Stimulated activated CD4-positive, alpha-beta T cell treated with anti-CD3 and anti-CD28 coated beads, Interleukin-4, amount 100 ng/mL, for 24 hours (primary cell): ENCODE measurements around the gene HDC.

Experiments used
- DNase-seq: peaks from one replicate; pipeline ENCODE4 v3.0.0-alpha.2; 2020

Gene HDC

GRCh38 chr15:50224606-50225005 lies 40.9 kb downstream of the HDC start:
- DNase-seq: no peak

- no peak for DNase-seq
Measured at GRCh38 chr15:50222181-50222580, 43.3 kb downstream of the HDC start.

GRCh38 chr15:50219820-50220219 lies 45.7 kb downstream of the HDC start:
- no peak for DNase-seq

- no peak for DNase-seq
Measured at GRCh38 chr15:50218691-50219090, 46.8 kb downstream of the HDC start.

- no peak for DNase-seq
Measured at GRCh38 chr15:50218291-50218690, 47.2 kb downstream of the HDC start.

GRCh38 chr15:50210462-50211157 lies 54.9 kb downstream of the HDC start:
- no peak for DNase-seq

- no peak for DNase-seq
Measured at GRCh38 chr15:50209809-50210208, 55.7 kb downstream of the HDC start.

- no peak for DNase-seq
Measured at GRCh38 chr15:50206020-50206419, 59.5 kb downstream of the HDC start.

GRCh38 chr15:50202003-50202402 lies 63.5 kb downstream of the HDC start:
- DNase-seq: no peak

- DNase-seq: no peak
Measured at GRCh38 chr15:50192926-50193620, 72.5 kb downstream of the HDC start.

GRCh38 chr15:50192164-50192563 lies 73.4 kb downstream of the HDC start:
- no peak for DNase-seq
